Vagina (tissue), 2 donors: Measurements from ENCODE around the gene SLC26A9.

Experiments used
- POLR2AphosphoS5 ChIP-seq, 2 donors: sonication (generic); formaldehyde crosslinking; IDR thresholded peaks; one replicate each; pipeline ENCODE4 v1.9.0; 2017; ENCODE audit warnings: antibody characterized with exemption in 2 of 2, mild to moderate bottlenecking in 2 of 2, low read depth in 1 of 2; ENCODE audit not compliant: insufficient read depth in 1 of 2
- TF ChIP-seq, protein P1 (sequence below), 3 experiments: fragments of 450-650 bp in 2 of 3; fragments of 200-600 bp in 1 of 3; sonication (generic) in 1 of 3; IDR thresholded peaks; one replicate each; pipeline ENCODE4 v1.5.1; 2017 to 2019; ENCODE audit warnings: antibody characterized with exemption in 3 of 3, mild to moderate bottlenecking in 2 of 3, moderate library complexity in 2 of 3

- TF ChIP-seq, protein P1, sequence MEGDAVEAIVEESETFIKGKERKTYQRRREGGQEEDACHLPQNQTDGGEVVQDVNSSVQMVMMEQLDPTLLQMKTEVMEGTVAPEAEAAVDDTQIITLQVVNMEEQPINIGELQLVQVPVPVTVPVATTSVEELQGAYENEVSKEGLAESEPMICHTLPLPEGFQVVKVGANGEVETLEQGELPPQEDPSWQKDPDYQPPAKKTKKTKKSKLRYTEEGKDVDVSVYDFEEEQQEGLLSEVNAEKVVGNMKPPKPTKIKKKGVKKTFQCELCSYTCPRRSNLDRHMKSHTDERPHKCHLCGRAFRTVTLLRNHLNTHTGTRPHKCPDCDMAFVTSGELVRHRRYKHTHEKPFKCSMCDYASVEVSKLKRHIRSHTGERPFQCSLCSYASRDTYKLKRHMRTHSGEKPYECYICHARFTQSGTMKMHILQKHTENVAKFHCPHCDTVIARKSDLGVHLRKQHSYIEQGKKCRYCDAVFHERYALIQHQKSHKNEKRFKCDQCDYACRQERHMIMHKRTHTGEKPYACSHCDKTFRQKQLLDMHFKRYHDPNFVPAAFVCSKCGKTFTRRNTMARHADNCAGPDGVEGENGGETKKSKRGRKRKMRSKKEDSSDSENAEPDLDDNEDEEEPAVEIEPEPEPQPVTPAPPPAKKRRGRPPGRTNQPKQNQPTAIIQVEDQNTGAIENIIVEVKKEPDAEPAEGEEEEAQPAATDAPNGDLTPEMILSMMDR (IDR thresholded peaks at IDR 0.05): no peak
- no peak for TF ChIP-seq POLR2AphosphoS5 (IDR thresholded peaks at IDR 0.05; ENCODE audit: insufficient read depth in 1 of 2, low read depth in 1 of 2)
These were observed 17.5 kb downstream of the SLC26A9 start for GRCh38 chr1:205925736-205926135.
